Fibroblast of pulmonary artery (primary cell): ENCODE data around the gene ZBTB9.

Source experiments
- DNase-seq: peaks from one replicate; pipeline ENCODE4 v3.0.0-alpha.2; 2010; ENCODE audit warnings: low read depth
- H3K4me3 ChIP-seq: replicated peaks from 2 replicates; pipeline ENCODE4 v1.5.1; 2011; ENCODE audit warnings: low read depth, mild to moderate bottlenecking, control low read depth, low read length, moderate library complexity
- CTCF ChIP-seq: IDR thresholded peaks from 2 replicates; pipeline ENCODE4 v1.5.1; 2011; ENCODE audit warnings: mild to moderate bottlenecking, control low read depth, low read length, inconsistent platforms; ENCODE audit errors: missing control alignments

Gene ZBTB9

GRCh38 chr6:33416386-33417127 is 37.8 kb upstream of the ZBTB9 start:
- no peak for TF ChIP-seq CTCF
- H3K4me3 ChIP-seq = peak overlapping the region; percentile 95
- DNase-seq = no peak

- DNase-seq = peak; percentile 73
- TF ChIP-seq CTCF = no peak
- peak overlapping the region; percentile 95 for H3K4me3 ChIP-seq
Measured at GRCh38 chr6:33417128-33417902, 37.1 kb upstream of the ZBTB9 start.

- peak within 1 kb of the TSS; percentile 95 for H3K4me3 ChIP-seq
- peak; percentile 17 for TF ChIP-seq CTCF
- peak; percentile 100 for DNase-seq
Measured at GRCh38 chr6:33417903-33418689, 36.3 kb upstream of the ZBTB9 start, which contains the start of gene CUTA. Gene CUTA (minus strand): TSS chr6:33418107. CDS start chr6:33418000, 107 bp downstream.

- H3K4me3 ChIP-seq = peak overlapping the region; percentile 35
- no peak for TF ChIP-seq CTCF
- DNase-seq = peak; percentile 46
Measured at GRCh38 chr6:33418690-33419291, 35.6 kb upstream of the ZBTB9 start.

- DNase-seq = peak; percentile 68
- TF ChIP-seq CTCF = no peak
- peak within 1 kb of the TSS; percentile 58 for H3K4me3 ChIP-seq
Measured at GRCh38 chr6:33419580-33420490, 34.5 kb upstream of the ZBTB9 start, which contains the start of gene SYNGAP1. Gene SYNGAP1 (plus strand): TSS chr6:33420065. CDS start chr6:33420265, 200 bp downstream.
